Uterine smooth muscle cell (primary cell): ENCODE measurements around the gene LGALS7. TPM values are rescaled to one million over a fixed set of nuclear protein-coding genes. Genes with fewer than 3 reads are reported as not detected.

Experiments
- total RNA-seq: library from RNA; depleted of rRNA; stranded (reverse); fragments of >200 nt; gene quantifications from 2 replicates; pipeline ENCODE4 v1.2.3, GENCODE V29; 2014

The LGALS7 gene
- not detected in 2 replicates for total RNA-seq

GRCh38 chr19:38773469-38774177, at the start of gene LGALS7:
Gene LGALS7 (minus strand): TSS chr19:38773517. CDS start chr19:38773492, 25 bp downstream.

GRCh38 chr19:38812841-38813320, 39.6 kb upstream of the LGALS7 start, which contains the start of gene LGALS4:
Gene LGALS4 (minus strand): TSS chr19:38812945. CDS start chr19:38812886, 59 bp downstream.

GRCh38 chr19:38788478-38789243, 15.3 kb upstream of the LGALS7 start, which contains the start of gene LGALS7B:
Gene LGALS7B (plus strand): TSS chr19:38789200. CDS start chr19:38789227, 27 bp downstream.

GRCh38 chr19:38744298-38744681, 29.0 kb downstream of the LGALS7 start, which contains the start of gene CAPN12:
Gene CAPN12 (minus strand): TSS chr19:38744474. CDS start chr19:38744165, 309 bp downstream.

Other genes starting within 250 kb of the LGALS7 start
- 0.55 TPM in 1 of 2 replicates, not detected in the other for gene MAP4K1, start 155.6 kb downstream of the LGALS7 start, total RNA-seq
- 371 and 436 TPM in 2 replicates for gene EIF3K, start 154.3 kb downstream of the LGALS7 start, total RNA-seq
- 314 and 514 TPM in 2 replicates for gene ACTN4, start 125.9 kb downstream of the LGALS7 start, total RNA-seq
- not detected in 2 replicates for gene CAPN12, start 29.0 kb downstream of the LGALS7 start, total RNA-seq
- 0.55 TPM in 1 of 2 replicates, not detected in the other for gene LGALS7B, start 15.7 kb upstream of the LGALS7 start, total RNA-seq
- not detected in 2 replicates for gene LGALS4, start 39.4 kb upstream of the LGALS7 start, total RNA-seq
- 7.1 TPM in 2 replicates for gene ECH1, start 58.3 kb upstream of the LGALS7 start, total RNA-seq
- gene HNRNPL, start 76.5 kb upstream of the LGALS7 start, total RNA-seq: 279 and 457 TPM in 2 replicates
- gene RINL, start 104.8 kb upstream of the LGALS7 start, total RNA-seq: 1.1 and 1.9 TPM in 2 replicates
- gene SIRT2, start 126.1 kb upstream of the LGALS7 start, total RNA-seq: 35.4 and 54.4 TPM in 2 replicates
- gene NFKBIB, start 126.5 kb upstream of the LGALS7 start, total RNA-seq: 11.2 and 11.7 TPM in 2 replicates
- gene CCER2, start 138.7 kb upstream of the LGALS7 start, total RNA-seq: not detected in 2 replicates
- 15.0 and 15.7 TPM in 2 replicates for gene SARS2, start 157.2 kb upstream of the LGALS7 start, total RNA-seq
- gene MRPS12, start 157.4 kb upstream of the LGALS7 start, total RNA-seq: 31.9 and 41.2 TPM in 2 replicates
- gene FBXO17, start 202.2 kb upstream of the LGALS7 start, total RNA-seq: 33.9 and 45.4 TPM in 2 replicates